H54 (cell line): ENCODE results near the gene ELMO1.

Experiments
- DNase-seq: peaks from one replicate; pipeline ENCODE4 v3.0.0; 2011; ENCODE audit warnings: low spot score, mixed read lengths; ENCODE audit not compliant: insufficient read length
- FAIRE-seq: peaks from 3 replicates; lab custom pipeline; 2011; peaks lifted over from hg19 to GRCh38; lab: Jason Lieb, UNC
- POLR2A ChIP-seq: IDR thresholded peaks from 2 replicates; pipeline ENCODE4 v1.6.1; 2011; ENCODE audit warnings: low read depth, mild to moderate bottlenecking, low read length

The ELMO1 gene

DNA sequence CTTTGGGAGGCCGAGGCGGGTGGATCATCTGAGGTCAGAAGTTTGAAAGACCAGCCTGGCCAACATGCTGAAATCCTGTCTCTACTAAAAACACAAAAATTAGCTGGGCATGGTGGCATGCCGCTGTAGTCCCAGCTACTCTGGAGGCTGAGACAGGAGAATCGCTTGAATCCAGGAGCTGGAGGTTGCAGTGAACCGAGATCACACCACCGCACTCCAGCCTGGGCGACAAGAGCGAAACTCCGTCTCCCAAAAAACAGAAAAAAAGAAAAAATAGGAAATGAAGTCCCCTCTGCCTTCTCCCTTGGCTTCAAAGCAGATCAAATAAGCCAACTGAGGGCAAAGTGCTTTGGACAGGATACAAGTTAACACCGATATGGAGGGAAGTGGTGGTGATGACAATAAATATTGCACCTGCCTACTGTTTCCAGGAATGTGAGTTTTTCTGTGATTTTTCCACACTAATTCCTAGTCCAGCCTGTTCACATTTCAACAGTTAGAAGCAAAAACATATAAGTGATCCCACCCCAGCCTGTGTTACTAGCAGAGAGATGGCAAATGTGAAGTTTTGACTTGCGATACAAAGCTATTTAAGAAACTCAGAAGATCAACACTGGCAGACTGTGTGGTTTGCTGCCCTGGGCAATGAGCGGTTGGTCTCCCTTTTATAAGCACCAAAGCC is 433.2 kb downstream of the ELMO1 start:
- no peak for DNase-seq
- TF ChIP-seq POLR2A = no peak
- no peak for FAIRE-seq

DNA sequence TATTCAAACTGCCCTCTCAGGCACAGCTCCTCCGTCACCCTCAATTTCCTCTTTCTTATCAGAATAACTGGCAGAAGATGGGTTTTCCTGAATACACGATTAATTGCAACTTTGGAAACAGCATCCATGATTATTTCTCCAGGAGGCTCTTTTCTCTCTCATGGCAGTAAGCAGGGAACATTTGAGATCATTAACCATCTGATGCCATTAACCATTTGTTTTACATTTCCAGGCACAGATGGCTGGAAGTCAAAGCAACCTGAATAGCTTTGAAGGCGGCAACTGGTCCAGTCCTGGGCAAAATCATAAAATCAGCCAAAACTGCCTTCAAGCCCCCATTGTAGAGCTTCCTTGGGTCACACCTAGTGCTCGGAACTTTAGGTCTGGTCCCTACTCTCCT is 434.9 kb downstream of the ELMO1 start:
- no peak for DNase-seq

DNA sequence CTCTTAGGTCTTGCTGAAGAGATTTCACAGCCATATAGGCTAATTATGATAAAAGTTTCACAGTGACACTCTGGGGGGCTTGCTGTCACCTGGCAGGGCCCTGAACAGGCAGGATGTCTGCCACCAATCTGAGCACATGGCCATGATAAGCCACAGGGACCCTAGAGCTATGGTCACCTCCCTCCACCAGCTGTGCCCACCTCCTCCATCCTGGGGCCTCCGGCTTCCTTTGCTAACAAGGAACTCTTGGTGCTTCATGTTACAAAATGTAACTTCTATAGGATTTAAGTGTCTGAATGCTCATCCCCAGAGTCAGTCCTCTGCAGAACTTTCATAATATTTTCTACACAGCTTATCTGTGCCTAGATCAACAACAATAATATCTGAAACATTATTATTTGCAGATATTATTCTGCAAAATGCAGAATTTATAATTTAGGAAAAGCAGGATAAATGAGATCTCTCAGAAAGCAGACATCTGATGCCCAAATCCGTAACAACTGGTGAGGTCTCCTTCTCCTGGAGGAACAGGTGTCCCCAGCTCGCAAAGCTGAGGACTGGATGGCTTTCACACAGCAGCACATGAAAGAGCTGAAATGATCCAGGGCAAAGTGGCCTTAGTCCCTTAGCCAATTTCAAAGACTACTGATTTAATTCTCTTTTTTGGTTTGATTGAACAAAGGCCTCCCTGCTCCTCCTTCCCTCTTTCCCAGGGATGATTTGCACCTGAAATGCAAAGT is 437.3 kb downstream of the ELMO1 start:
- no peak for TF ChIP-seq POLR2A
- FAIRE-seq (no peak), DNase-seq (no peak)

More for the DNA sequence above, 434.9 kb downstream of the ELMO1 start:
- no peak for FAIRE-seq
- no peak for TF ChIP-seq POLR2A

DNA sequence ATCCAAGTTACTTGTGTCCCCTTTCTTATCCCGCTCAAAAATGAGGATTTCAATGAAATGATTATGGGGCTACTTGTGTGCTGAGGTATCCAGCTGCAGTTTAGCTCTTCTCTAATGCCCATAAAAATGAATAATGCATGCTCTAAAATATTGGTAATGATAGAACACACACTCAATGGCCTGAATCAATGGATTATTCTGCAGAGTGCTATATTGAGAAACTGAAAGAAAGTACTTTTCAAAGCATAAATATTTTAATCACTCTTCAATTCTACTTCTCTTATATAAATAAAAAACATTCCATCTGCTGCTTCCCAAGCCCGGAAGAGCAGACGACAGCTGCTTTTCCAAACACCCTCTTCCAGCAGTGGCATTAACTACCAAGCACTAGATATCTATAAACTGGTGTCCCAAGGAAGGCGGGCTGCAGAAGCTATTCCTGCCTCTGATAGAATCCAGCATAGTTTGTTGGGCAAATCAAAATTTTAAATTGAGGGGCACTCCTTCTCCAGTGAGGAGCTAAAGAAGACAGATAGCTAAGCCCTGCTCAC is 439.5 kb downstream of the ELMO1 start:
- TF ChIP-seq POLR2A = no peak
- DNase-seq = no peak
- FAIRE-seq = no peak

DNA sequence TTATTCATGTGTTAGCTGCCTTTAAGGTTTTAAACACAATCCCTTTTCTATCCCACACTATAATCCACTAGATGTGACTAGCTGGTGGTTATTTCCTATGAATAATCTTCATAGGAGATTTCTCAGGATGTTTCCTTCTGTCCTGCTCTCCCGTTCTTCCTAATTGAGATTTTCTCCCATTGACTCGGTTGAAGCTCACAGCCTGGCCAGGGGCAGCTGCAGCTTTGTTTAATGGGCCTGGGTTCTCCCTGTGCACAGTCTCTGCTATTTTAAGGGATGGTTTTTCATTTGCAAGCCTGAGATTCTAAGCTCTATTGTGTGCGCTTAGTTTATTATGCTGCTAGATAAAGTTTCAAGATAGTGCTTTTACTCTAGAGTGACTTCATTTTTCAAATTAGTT is 441.0 kb downstream of the ELMO1 start:
- DNase-seq = no peak
- no peak for FAIRE-seq
- no peak for TF ChIP-seq POLR2A

DNA sequence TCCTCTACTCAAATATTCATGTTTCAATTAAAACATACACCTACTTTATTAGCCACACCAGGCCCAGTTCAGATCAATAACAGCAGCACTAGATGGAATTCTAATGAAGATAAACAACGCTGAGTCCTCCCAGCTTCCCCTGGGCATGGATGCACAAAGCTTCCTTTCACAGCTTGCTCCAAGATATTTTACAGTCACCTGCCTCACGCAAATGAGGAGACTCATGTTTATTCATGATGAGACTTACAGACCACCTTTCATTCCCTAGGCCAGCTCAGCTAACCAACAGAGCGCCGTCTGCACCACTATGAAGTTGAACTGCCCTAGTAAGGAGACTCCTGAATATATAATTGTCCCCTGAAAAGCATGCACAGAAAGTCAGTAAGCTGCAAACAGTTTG is 441.4 kb downstream of the ELMO1 start:
- TF ChIP-seq POLR2A = no peak
- no peak for DNase-seq

DNA sequence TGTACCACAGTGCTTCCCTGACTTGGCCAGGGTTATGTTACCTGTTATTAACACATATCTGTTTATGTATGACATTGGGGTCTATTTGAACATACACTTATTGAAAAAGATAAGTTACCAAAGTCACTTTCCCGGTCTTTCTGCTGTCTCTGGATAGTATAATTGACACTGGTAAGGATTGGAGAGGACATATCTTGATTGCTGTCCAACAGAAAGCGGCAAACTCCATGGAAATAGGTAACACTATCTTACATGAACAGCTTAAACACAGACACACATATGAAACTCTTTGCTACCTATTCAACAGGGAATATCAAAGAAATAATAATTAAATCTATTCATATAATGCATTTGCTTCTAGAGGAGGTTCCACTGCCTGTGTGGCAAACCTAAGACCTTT is 441.9 kb downstream of the ELMO1 start:
- no peak for DNase-seq
- no peak for FAIRE-seq
- TF ChIP-seq POLR2A = no peak

More for the DNA sequence above, 441.4 kb downstream of the ELMO1 start:
- no peak for FAIRE-seq

DNA sequence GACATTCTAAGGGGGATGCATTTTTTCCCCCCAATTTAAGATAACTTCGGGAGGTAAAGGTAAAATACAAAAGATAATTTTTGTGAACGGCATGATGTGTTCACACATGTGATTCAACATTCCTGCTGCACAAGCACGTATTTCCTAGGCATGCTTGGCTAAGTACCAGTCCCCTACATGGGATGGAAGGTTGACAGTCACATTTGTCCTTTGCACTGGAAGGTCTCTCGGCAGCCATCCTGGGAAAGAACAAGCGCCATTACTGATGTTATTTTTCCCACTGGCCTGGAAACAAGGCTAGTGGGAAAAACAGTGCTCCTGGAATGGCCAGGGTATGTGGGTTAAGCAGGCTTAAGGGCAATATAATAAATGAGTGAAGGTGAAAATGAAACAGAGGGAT is 448.2 kb downstream of the ELMO1 start:
- TF ChIP-seq POLR2A = no peak
- DNase-seq = no peak
- FAIRE-seq = no peak

DNA sequence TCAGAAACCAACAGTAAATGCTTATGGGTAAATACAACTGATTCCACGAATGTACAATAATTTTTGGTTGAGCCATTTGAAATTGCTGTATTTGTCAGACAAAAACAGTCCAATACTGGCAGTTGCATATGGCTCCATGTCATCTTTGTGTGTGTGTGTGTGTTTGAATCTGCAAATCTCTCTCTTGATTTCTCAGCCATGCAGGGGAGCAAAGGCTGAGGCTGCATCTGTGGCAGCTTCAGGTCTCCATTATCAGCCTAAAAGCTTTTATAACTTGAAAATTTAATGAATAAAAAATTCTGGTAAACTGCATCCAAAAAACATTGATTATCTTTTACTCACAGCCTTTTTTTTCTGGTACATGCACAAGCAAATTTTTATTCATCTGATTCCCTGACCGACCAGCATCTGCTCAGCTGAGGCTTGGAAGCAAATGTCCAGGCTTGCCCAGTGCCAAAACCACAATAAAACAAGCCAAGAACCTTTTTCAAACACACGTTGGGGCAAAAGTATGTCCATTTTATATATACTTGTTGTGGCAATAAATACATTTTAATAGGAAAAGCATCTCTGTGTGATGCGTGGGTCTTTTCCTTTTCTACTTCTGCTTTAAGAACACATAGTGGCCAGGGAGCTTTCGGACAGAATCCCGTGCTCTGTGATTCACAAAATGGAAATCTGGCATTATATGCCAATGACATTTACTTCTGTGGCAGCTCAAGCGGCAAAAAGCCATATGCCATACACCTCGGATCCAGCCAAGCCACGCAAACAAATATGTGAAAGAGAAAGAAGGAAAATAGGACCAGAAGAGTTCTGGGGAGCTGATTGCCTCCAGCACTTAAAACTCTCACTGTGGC is 448.8 kb downstream of the ELMO1 start:
- FAIRE-seq (no peak), DNase-seq (no peak)
- no peak for TF ChIP-seq POLR2A

DNA sequence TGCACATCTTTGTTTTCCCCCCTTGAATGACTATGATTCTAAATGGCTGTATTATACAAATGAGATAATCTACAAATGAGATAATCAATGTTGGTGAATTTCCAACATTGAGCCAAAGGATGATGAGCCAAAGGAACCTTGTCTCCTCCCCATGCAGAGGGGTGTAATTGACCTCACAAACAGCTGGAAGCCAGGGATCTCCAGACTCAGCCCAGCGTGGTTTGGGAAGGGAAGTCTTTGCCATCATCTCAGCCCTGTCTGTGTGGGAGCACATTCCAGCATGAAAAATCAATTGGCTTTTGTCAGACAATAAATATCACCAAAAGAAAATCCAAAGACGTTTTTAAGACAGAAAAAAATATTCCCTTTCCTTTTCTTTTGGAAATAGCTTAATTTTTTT is 452.9 kb downstream of the ELMO1 start:
- TF ChIP-seq POLR2A = no peak
- DNase-seq (no peak), FAIRE-seq (no peak)

DNA sequence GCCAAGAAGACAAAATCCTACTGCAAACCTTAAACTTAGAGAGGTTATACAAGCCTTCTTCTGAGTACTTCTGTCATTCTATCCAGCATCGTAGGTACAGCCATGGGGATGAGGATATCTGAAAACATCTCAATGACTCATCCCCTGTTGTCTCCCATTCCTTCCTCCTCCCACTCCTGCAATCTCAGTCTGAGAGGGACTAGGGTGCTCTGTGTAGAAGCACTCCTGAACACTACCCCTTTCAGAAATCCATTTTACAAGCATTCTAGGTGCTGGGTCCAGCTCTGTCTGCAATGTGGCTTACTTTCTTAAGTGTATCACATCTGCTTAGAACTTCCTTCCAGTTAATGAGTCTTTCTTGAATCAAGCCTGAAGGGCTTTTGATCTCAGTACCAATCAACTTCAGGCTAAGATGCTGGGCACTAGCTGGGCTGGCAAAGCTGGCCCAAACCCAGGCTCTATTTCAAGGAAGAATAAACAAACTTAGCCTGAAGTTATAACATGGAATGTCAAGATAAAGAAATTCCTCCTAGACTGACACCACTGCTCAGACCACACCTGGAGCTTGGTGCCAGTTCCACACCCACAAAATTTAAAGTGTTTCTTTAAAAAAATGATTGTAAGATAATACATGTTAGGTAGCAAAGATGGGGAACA is 454.1 kb downstream of the ELMO1 start:
- no peak for TF ChIP-seq POLR2A
- DNase-seq (no peak), FAIRE-seq (no peak)

DNA sequence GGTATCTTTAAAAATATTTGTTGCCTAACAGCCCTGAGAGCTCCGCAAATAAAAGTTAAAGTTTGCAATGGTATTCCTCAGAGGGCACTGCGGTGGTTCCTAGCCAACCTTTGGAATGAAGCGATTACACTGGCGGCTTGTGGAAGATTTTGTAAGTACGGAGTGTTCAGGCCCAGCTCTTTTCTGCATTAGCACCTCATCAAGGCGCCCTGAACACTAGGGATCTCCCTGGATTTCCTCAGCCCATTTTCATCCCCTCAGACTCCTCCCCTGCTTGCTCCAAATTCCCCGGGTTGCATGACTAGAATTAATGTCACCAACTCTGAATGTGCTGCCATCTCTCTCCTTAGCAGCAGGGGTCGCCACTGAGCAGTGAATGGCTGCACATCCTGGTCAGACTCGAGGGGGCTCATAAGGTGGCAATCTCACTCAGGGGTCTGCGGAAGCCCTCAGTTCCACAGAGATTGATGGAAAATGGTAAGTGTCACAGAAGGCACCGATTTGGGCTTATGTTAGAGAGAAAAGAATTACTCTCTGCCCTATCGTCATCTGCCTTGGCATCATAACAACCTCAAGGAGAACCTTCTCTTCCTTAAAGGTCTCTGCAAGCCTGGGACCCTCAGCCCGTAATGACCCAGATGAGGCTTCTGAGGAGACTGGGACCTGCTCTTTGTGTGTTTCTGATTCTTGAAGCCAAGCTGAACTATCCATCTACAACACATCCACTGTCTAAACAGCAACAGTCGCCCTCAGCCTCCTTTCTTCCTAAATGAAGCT is 461.5 kb downstream of the ELMO1 start:
- DNase-seq (peak; percentile 95), FAIRE-seq (no peak)
- no peak for TF ChIP-seq POLR2A
